ENCODE data around the gene IL6. TPM values are rescaled to one million over a fixed set of nuclear protein-coding genes. Genes with fewer than 3 reads are reported as not detected.
"Not testable (repeated sequence)": the region's sequence is repeated elsewhere in the genome, so short reads cannot be mapped to it uniquely, and the experiment has no call there.

Gene IL6
- total and polyA plus RNA-seq, 8 donors = 0.97 to 9.4 (median 3.8) TPM

GRCh38 chr7:22681852-22682657 is 44.9 kb upstream of the IL6 start:
- DNase-seq (no peak), ATAC-seq (no peak)
- Histone ChIP-seq H3K36me3 (no peaks in the 10 kb centered on the region), H3K27me3 (no peaks in the 10 kb centered on the region), H3K4me3 (no peak overlapping the region), H3K9me3 (no peaks in the 10 kb centered on the region), H3K27ac (no peak overlapping the region), H3K4me1 (peaks cover 0 to 12% of the 10 kb centered on the region in 2 donors)
- TF ChIP-seq CTCF (IDR thresholded peaks at IDR 0.05) = no peak
- intact Hi-C loops (cut with DNase I) = no loop called here

GRCh38 chr7:22683379-22683778 is 43.6 kb upstream of the IL6 start:
- ATAC-seq = no peak
- Histone ChIP-seq H3K9me3 (no peaks in the 10 kb centered on the region), H3K27ac (no peak overlapping the region), H3K36me3 (no peaks in the 10 kb centered on the region), H3K27me3 (no peaks in the 10 kb centered on the region), H3K4me1 (no peaks in the 10 kb centered on the region), H3K4me3 (no peak overlapping the region)
- intact Hi-C loops (cut with DNase I) = no loop called here
- TF ChIP-seq CTCF (IDR thresholded peaks at IDR 0.05) = no peak
- DNase-seq = no peak

- no peak for ATAC-seq
- no peak for TF ChIP-seq CTCF (IDR thresholded peaks at IDR 0.05)
Measured at GRCh38 chr7:22686620-22687019, 40.4 kb upstream of the IL6 start.

GRCh38 chr7:22688084-22688483 is 38.9 kb upstream of the IL6 start:
- no peaks in the 10 kb centered on the region for H3K4me1 ChIP-seq
- H3K36me3 ChIP-seq = no peaks in the 10 kb centered on the region
- no peaks in the 10 kb centered on the region for H3K9me3 ChIP-seq
- ATAC-seq = peak; percentile 41
- DNase-seq = peak in 2 of 4 donors; percentile 83 to 89
- no peak overlapping the region for H3K4me3 ChIP-seq
- TF ChIP-seq CTCF (IDR thresholded peaks at IDR 0.05) = no peak
- H3K27me3 ChIP-seq = no peaks in the 10 kb centered on the region
- no peak overlapping the region for H3K27ac ChIP-seq
- intact Hi-C loops (cut with DNase I) = no loop called here

More at GRCh38 chr7:22686620-22687019, 40.4 kb upstream of the IL6 start:
- no peak for DNase-seq
- Histone ChIP-seq H3K4me1 (no peaks in the 10 kb centered on the region), H3K27me3 (no peaks in the 10 kb centered on the region), H3K27ac (no peak overlapping the region), H3K4me3 (no peak overlapping the region), H3K9me3 (no peaks in the 10 kb centered on the region), H3K36me3 (no peaks in the 10 kb centered on the region)
- intact Hi-C loops (cut with DNase I) = no loop called here

GRCh38 chr7:22688934-22689333 is 38.1 kb upstream of the IL6 start:
- H3K27ac ChIP-seq; H3K4me3 ChIP-seq; H3K9me3 ChIP-seq; H3K4me1 ChIP-seq; DNase-seq; ATAC-seq; H3K27me3 ChIP-seq; H3K36me3 ChIP-seq; intact Hi-C loops (cut with DNase I): not testable (repeated sequence)

All from left lung (tissue), 10 donors.